Measurements from ENCODE around the gene DPCD.

DPCD gene

DNA sequence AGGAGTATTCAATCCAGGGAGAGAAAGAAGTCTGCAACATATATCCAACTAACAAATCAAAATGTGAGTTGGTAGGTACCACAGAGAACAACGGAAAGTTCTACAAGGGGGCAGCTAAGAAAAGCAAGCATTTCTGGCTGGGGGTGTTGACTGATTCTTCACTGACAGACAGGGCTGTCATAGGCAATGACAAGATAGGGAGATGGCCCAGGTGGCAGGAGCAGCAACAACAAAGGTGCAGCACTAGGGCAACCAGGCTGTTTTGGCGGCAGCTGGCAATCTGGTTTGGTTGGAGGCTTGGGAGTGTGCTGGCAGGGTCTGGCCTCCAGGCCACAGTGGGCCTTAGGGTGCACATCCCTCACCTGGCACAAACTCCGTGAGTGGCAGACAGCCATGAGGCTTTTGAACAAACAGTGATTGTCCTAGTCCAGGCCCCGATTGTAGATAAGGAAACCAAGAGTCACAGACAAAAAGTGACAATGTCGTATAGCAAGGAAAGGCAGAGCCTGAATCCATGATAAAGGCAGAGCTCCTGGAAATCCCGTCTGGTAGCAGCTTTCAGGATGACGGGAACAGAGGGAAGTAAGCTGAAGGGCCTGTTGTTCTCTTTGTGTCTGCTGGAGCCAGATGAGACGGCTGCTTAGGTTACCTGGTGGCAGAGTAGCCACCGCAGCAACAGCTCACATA is 28.4 kb downstream of the DPCD start:
- ATAC-seq (ENCODE audit: insufficient read depth, low read depth) = no peak
- no peaks in the 10 kb centered on the region for H3K9me3 ChIP-seq (ENCODE audit: insufficient read depth, low read length, severe bottlenecking)
- H3K27ac ChIP-seq (ENCODE audit: low read length) = no peak overlapping the region

DNA sequence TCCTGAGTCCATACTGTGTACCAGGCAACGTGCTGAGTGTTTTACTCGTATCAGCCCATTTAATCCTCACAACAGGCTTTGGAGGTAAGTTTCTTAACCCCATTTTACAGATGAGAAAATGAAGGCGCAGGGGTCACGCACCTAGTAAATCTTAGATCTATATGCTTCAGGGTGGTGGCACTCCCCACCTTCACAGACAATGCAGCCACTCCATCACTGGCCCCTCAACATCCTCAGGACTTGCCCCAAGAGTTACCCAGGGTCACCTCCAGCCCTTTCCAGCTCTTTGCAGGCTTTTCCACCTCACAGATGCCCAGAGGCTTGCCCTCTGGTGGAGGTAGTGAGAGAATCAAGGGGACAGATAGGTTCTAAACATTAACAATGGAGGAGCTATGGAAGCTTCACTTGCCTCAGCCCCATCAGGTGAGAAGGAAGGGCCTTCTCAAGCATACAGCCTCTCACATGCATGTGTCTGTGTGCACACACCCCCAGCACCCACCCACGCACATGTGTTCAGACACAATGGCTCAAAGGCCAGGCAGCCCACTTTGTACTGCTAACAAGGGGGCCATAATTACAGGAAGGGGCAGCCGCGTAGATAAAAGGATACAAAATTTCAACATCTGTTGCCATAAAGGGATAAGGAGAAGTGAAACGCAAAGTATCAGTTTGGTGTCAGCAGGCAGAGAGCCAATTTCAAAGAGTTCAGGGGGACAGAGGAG is 29.1 kb downstream of the DPCD start:
- no peaks in the 10 kb centered on the region for H3K4me1 ChIP-seq (ENCODE audit: insufficient read depth, low read length)
- ATAC-seq (ENCODE audit: insufficient read depth, low read depth) (no peak), DNase-seq (no peak)
- H3K27me3 ChIP-seq (ENCODE audit: insufficient read depth, low read length, poor library complexity) = no peaks in the 10 kb centered on the region
- H2AFZ ChIP-seq (ENCODE audit: low read depth, low read length) = no peak overlapping the region
- peaks cover 4% of the 10 kb centered on the region; the same call in 1 of the 2 replicates for H4K20me1 ChIP-seq (ENCODE audit: insufficient read depth, low read length)
- H3K79me2 ChIP-seq (ENCODE audit: insufficient read depth, low read length) = no peaks in the 10 kb centered on the region
- no peaks in the 10 kb centered on the region for H3K9me3 ChIP-seq (ENCODE audit: insufficient read depth, low read length, severe bottlenecking)
- H3K36me3 ChIP-seq (ENCODE audit: insufficient read depth, low read length) = peaks cover 48% of the 10 kb centered on the region
- H3K4me2 ChIP-seq (ENCODE audit: insufficient read depth, low read length) = no peak overlapping the region
- no peak overlapping the region for H3K9ac ChIP-seq (ENCODE audit: low read depth, low read length)
- no peak overlapping the region for H3K4me3 ChIP-seq (ENCODE audit: low read depth in 1 of 2, low read length in 2 of 2)
- no peak overlapping the region for H3K27ac ChIP-seq (ENCODE audit: low read length)
- TF ChIP-seq, protein P1, sequence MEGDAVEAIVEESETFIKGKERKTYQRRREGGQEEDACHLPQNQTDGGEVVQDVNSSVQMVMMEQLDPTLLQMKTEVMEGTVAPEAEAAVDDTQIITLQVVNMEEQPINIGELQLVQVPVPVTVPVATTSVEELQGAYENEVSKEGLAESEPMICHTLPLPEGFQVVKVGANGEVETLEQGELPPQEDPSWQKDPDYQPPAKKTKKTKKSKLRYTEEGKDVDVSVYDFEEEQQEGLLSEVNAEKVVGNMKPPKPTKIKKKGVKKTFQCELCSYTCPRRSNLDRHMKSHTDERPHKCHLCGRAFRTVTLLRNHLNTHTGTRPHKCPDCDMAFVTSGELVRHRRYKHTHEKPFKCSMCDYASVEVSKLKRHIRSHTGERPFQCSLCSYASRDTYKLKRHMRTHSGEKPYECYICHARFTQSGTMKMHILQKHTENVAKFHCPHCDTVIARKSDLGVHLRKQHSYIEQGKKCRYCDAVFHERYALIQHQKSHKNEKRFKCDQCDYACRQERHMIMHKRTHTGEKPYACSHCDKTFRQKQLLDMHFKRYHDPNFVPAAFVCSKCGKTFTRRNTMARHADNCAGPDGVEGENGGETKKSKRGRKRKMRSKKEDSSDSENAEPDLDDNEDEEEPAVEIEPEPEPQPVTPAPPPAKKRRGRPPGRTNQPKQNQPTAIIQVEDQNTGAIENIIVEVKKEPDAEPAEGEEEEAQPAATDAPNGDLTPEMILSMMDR (IDR thresholded peaks at IDR 0.05; ENCODE audit: borderline replicate concordance, extremely low read depth, low read length, poor library complexity, severe bottlenecking) = no peak
- TF ChIP-seq EZH2 (IDR thresholded peaks at IDR 0.05; ENCODE audit: borderline replicate concordance, low read depth, low read length, severe bottlenecking) = no peak

More for the DNA sequence above, 28.4 kb downstream of the DPCD start:
- peaks cover 4% of the 10 kb centered on the region; the same call in 1 of the 2 replicates for H4K20me1 ChIP-seq (ENCODE audit: insufficient read depth, low read length)
- no peak overlapping the region for H2AFZ ChIP-seq (ENCODE audit: low read depth, low read length)
- peaks cover 51% of the 10 kb centered on the region for H3K36me3 ChIP-seq (ENCODE audit: insufficient read depth, low read length)
- no peaks in the 10 kb centered on the region for H3K4me1 ChIP-seq (ENCODE audit: insufficient read depth, low read length)
- H3K4me3 ChIP-seq (ENCODE audit: low read depth in 1 of 2, low read length in 2 of 2) = no peak overlapping the region
- no peak for DNase-seq
- H3K79me2 ChIP-seq (ENCODE audit: insufficient read depth, low read length) = no peaks in the 10 kb centered on the region
- H3K9ac ChIP-seq (ENCODE audit: low read depth, low read length) = no peak overlapping the region
- TF ChIP-seq, protein P1 (IDR thresholded peaks at IDR 0.05; ENCODE audit: borderline replicate concordance, extremely low read depth, low read length, poor library complexity, severe bottlenecking) = no peak
- TF ChIP-seq EZH2 (IDR thresholded peaks at IDR 0.05; ENCODE audit: borderline replicate concordance, low read depth, low read length, severe bottlenecking) = no peak
- H3K27me3 ChIP-seq (ENCODE audit: insufficient read depth, low read length, poor library complexity) = no peaks in the 10 kb centered on the region
- H3K4me2 ChIP-seq (ENCODE audit: insufficient read depth, low read length) = no peak overlapping the region

DNA sequence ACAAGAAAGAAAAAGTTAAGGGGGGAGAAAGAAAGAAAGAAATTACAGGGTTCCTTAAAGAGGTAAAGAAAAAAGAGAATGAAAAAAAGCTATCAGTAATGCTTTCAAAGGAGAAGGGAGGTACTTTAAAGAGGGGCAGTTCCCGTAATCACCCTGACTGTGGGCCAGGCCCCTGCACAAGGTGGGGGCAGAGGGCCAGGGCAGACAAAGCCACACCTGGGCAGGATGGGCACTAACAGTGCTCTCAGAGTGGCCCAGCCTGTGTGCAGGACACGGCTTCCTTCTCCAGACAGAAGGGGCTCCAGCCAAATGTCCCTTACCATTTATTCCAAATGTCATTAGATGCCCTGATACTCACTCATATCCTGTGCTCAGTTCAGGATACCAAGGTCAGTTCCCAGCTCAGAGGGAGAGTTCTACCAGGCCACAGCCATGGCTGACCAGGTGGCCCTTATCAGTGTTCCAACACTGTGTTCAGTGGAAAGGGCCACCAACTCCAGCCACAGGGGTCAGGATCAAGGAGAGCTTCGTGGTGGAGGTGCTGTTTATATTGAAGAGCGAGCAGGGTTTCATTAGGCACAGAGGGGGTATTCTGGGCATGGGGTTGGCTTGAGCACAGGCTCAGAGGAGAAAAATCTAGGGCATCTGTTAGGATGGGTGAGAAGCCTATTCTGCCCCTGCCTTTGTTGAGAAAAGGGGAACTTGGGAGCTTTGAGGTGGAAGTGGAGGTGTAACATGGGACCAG is 29.9 kb downstream of the DPCD start:
- no peak overlapping the region for H3K27ac ChIP-seq (ENCODE audit: low read length)
- H2AFZ ChIP-seq (ENCODE audit: low read depth, low read length) = no peak overlapping the region
- H3K27me3 ChIP-seq (ENCODE audit: insufficient read depth, low read length, poor library complexity) = no peaks in the 10 kb centered on the region
- peaks cover 43% of the 10 kb centered on the region for H3K36me3 ChIP-seq (ENCODE audit: insufficient read depth, low read length)
- H3K4me3 ChIP-seq (ENCODE audit: low read depth in 1 of 2, low read length in 2 of 2) = no peak overlapping the region
- H4K20me1 ChIP-seq (ENCODE audit: insufficient read depth, low read length) = peaks cover 4% of the 10 kb centered on the region; the same call in 1 of the 2 replicates
- no peak overlapping the region for H3K4me2 ChIP-seq (ENCODE audit: insufficient read depth, low read length)
- H3K79me2 ChIP-seq (ENCODE audit: insufficient read depth, low read length) = no peaks in the 10 kb centered on the region
- TF ChIP-seq, protein P1 (IDR thresholded peaks at IDR 0.05; ENCODE audit: borderline replicate concordance, extremely low read depth, low read length, poor library complexity, severe bottlenecking) = no peak
- no peak for TF ChIP-seq EZH2 (IDR thresholded peaks at IDR 0.05; ENCODE audit: borderline replicate concordance, low read depth, low read length, severe bottlenecking)
- no peak for ATAC-seq (ENCODE audit: insufficient read depth, low read depth)
- H3K4me1 ChIP-seq (ENCODE audit: insufficient read depth, low read length) = no peaks in the 10 kb centered on the region
- no peaks in the 10 kb centered on the region for H3K9me3 ChIP-seq (ENCODE audit: insufficient read depth, low read length, severe bottlenecking)
- no peak overlapping the region for H3K9ac ChIP-seq (ENCODE audit: low read depth, low read length)
- DNase-seq = no peak
